GM12873 (cell line): ENCODE data around the gene GATA2.

Experiments
- TF ChIP-seq, protein P1 (sequence below): IDR thresholded peaks from 2 replicates; pipeline ENCODE4 v1.5.1; 2012; ENCODE audit warnings: low read depth, mild to moderate bottlenecking, moderate library complexity, low read length, control low read depth; ENCODE audit not compliant: insufficient read depth; ENCODE audit errors: missing control alignments

Gene GATA2

GRCh38 chr3:128475355-128475754 is 17.6 kb downstream of the GATA2 start:
- TF ChIP-seq, protein P1, sequence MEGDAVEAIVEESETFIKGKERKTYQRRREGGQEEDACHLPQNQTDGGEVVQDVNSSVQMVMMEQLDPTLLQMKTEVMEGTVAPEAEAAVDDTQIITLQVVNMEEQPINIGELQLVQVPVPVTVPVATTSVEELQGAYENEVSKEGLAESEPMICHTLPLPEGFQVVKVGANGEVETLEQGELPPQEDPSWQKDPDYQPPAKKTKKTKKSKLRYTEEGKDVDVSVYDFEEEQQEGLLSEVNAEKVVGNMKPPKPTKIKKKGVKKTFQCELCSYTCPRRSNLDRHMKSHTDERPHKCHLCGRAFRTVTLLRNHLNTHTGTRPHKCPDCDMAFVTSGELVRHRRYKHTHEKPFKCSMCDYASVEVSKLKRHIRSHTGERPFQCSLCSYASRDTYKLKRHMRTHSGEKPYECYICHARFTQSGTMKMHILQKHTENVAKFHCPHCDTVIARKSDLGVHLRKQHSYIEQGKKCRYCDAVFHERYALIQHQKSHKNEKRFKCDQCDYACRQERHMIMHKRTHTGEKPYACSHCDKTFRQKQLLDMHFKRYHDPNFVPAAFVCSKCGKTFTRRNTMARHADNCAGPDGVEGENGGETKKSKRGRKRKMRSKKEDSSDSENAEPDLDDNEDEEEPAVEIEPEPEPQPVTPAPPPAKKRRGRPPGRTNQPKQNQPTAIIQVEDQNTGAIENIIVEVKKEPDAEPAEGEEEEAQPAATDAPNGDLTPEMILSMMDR: no peak

GRCh38 chr3:128473737-128474136 is 19.3 kb downstream of the GATA2 start:
- TF ChIP-seq, protein P1: no peak

DNA sequence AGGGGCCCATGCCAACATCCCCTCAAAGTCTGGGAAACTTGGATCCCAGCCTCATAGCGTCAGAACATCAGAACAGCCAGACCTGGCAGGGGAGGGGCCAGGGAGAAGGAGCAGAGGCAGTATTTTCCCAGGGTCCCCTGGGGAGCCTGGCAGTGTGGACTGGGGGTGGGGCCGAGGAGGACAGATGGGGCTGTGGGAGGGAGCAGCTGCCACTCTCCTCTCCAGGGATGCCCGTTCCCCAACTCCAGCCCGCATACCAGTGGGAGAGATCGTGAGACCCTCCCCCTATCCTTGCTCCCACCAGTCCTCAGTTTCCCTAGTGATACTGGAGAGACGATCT is 19.9 kb downstream of the GATA2 start:
- TF ChIP-seq, protein P1: no peak

DNA sequence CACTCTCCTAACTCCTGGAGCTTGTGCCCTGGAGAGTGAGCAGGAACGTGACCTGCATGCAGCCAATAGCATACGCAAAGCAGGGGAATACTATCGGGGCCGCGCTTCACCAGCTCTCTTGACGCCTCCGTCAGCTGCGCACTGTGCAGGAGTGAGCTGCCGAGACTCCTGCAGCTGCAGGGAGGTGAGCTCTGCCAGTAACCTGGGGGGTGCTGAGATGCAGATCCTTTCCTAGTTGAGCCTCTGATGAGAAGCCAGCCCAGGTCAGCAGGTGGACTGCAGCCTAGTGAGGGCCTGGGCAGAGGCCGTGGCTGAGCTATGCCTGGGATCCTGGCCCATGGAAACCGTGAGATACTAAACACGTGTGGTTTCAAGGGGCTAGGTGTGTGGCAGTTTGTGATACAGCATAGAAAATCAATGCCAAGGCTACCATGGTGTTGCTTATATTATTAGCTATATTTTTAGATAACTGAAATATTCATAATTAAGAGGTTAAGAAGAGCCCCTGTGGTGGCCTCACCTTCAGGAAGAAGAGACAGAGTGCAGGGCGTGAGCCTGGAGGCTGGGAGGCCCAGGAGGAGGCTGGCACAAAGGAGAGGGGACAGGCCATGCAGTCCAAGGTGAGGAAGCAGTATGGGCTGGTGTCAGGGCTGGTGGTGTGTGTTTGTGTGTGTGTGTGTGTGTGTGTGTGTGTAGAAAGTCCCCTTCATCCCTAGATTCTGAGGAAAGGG is 20.4 kb downstream of the GATA2 start:
- TF ChIP-seq, protein P1: no peak

GRCh38 chr3:128471720-128472119 is 21.3 kb downstream of the GATA2 start:
- TF ChIP-seq, protein P1: no peak

GRCh38 chr3:128471110-128471509 is 21.9 kb downstream of the GATA2 start:
- TF ChIP-seq, protein P1: no peak

- TF ChIP-seq, protein P1: no peak
Measured at GRCh38 chr3:128470134-128470899, 22.7 kb downstream of the GATA2 start.
